WTC11 (cell line): ENCODE data around the gene GNA14. TPM values are rescaled to one million over a fixed set of nuclear protein-coding genes. Genes with fewer than 3 reads are reported as not detected.

ENCODE experiments used
- ATAC-seq: fragments of 200-7000 bp; cut with Tn5 transposase; 2 replicates; pipeline ENCODE4 v1.10.0; 2021; ENCODE audit warnings: mild to moderate bottlenecking, moderate library complexity
- CTCF ChIA-PET: fragments of 300-600 bp; sonication (Branson Sonifier 250); formaldehyde crosslinking; loops from one replicate; lab custom pipeline; 2021; ENCODE audit warnings: antibody characterized with exemption; lab: Charles Lee
- POLR2A ChIA-PET: fragments of 350-600 bp; sonication (Branson Sonifier 250); formaldehyde crosslinking; loops from one replicate; lab custom pipeline; 2021; ENCODE audit warnings: antibody characterized with exemption; lab: Charles Lee
- DNase-seq: peaks from one replicate; pipeline ENCODE4 v3.0.0; 2021; ENCODE audit warnings: low spot score
- H3K27ac Mint-ChIP-seq: 2 replicates; pipeline ENCODE4 v1.8.0; 2021; ENCODE audit warnings: mixed read lengths
- H3K27me3 Mint-ChIP-seq: 2 replicates; pipeline ENCODE4 v1.8.0; 2021; ENCODE audit warnings: low read depth, mild to moderate bottlenecking, moderate library complexity, mixed read lengths
- H3K36me3 Mint-ChIP-seq: 2 replicates; pipeline ENCODE4 v1.8.0; 2021; ENCODE audit warnings: mixed read lengths
- H3K4me1 Mint-ChIP-seq: 2 replicates; pipeline ENCODE4 v1.8.0; 2022; ENCODE audit warnings: mixed read lengths
- H3K4me3 Mint-ChIP-seq: 2 replicates; pipeline ENCODE4 v1.8.0; 2021; ENCODE audit warnings: mild to moderate bottlenecking, moderate library complexity, mixed read lengths
- H3K9me3 Mint-ChIP-seq: 2 replicates; pipeline ENCODE4 v1.8.0; 2021; ENCODE audit warnings: mixed read lengths
- EMX1 ChIP-seq: fragments of 250-450 bp; sonication (Bioruptor Pico); IDR thresholded peaks from 2 replicates; pipeline ENCODE4 v1.8.0; 2021; ENCODE audit warnings: mild to moderate bottlenecking
- FOXP1 ChIP-seq: sonication (generic); formaldehyde crosslinking; IDR thresholded peaks from 2 replicates; pipeline ENCODE4 v1.8.0; 2022; ENCODE audit warnings: missing genetic modification reagents, mild to moderate bottlenecking, moderate library complexity, borderline replicate concordance
- GTF2I ChIP-seq: fragments of 250-450 bp; sonication (Bioruptor Pico); conservative IDR thresholded peaks from 2 replicates; pipeline ENCODE4 v1.4.0; 2021; ENCODE audit warnings: mild to moderate bottlenecking
- JUN ChIP-seq: sonication (generic); formaldehyde crosslinking; IDR thresholded peaks from 2 replicates; pipeline ENCODE4 v1.8.0; 2023; ENCODE audit warnings: mild to moderate bottlenecking, missing genetic modification reagents
- KAT7 ChIP-seq: sonication (generic); formaldehyde crosslinking; IDR thresholded peaks from 2 replicates; pipeline ENCODE4 v1.8.1; 2023; ENCODE audit warnings: missing genetic modification reagents, mild to moderate bottlenecking, borderline replicate concordance
- NFATC4 ChIP-seq: fragments of 250-450 bp; sonication (Bioruptor Pico); IDR thresholded peaks from 2 replicates; pipeline ENCODE4 v1.9.0; 2021; ENCODE audit warnings: mild to moderate bottlenecking
- PRRX2 ChIP-seq: fragments of 250-450 bp; sonication (Bioruptor Pico); IDR thresholded peaks from 2 replicates; pipeline ENCODE4 v1.8.0; 2021; ENCODE audit warnings: mild to moderate bottlenecking
- RORB ChIP-seq: fragments of 250-450 bp; sonication (Bioruptor Pico); IDR thresholded peaks from 2 replicates; pipeline ENCODE4 v1.9.0; 2021; ENCODE audit warnings: mild to moderate bottlenecking
- SMAD3 ChIP-seq: sonication (generic); formaldehyde crosslinking; IDR thresholded peaks from 2 replicates; pipeline ENCODE4 v1.8.0; 2022; ENCODE audit warnings: missing genetic modification reagents, mild to moderate bottlenecking, borderline replicate concordance
- SMAD4 ChIP-seq: sonication (generic); formaldehyde crosslinking; IDR thresholded peaks from 2 replicates; pipeline ENCODE4 v1.8.0; 2022; ENCODE audit warnings: mild to moderate bottlenecking, missing genetic modification reagents
- SP1 ChIP-seq: sonication (generic); formaldehyde crosslinking; conservative IDR thresholded peaks from 2 replicates; pipeline ENCODE4 v1.8.1; 2022; ENCODE audit warnings: missing genetic modification reagents
- TCF7 ChIP-seq: sonication (generic); formaldehyde crosslinking; IDR thresholded peaks from 2 replicates; pipeline ENCODE4 v1.8.0; 2022; ENCODE audit warnings: mild to moderate bottlenecking, low read depth, missing genetic modification reagents, moderate library complexity
- TEAD1 ChIP-seq: sonication (generic); formaldehyde crosslinking; IDR thresholded peaks from 2 replicates; pipeline ENCODE4 v1.8.0; 2022; ENCODE audit warnings: mild to moderate bottlenecking, missing genetic modification reagents
- TEAD4 ChIP-seq: sonication (generic); formaldehyde crosslinking; IDR thresholded peaks from 2 replicates; pipeline ENCODE4 v1.8.0; 2022; ENCODE audit warnings: mild to moderate bottlenecking, missing genetic modification reagents
- TP53 ChIP-seq: sonication (generic); formaldehyde crosslinking; IDR thresholded peaks from 2 replicates; pipeline ENCODE4 v1.8.1; 2023; ENCODE audit warnings: mild to moderate bottlenecking, missing genetic modification reagents
- ZNF121 ChIP-seq: sonication (generic); formaldehyde crosslinking; IDR thresholded peaks from 2 replicates; pipeline ENCODE4 v1.8.0; 2023; ENCODE audit warnings: missing genetic modification reagents
- ZNF219 ChIP-seq: sonication (generic); formaldehyde crosslinking; IDR thresholded peaks from 2 replicates; pipeline ENCODE4 v1.8.0; 2023; ENCODE audit warnings: missing genetic modification reagents, mild to moderate bottlenecking, borderline replicate concordance
- ZNF396 ChIP-seq: fragments of 250-450 bp; sonication (Bioruptor Pico); IDR thresholded peaks from 2 replicates; pipeline ENCODE4 v1.8.0; 2021; ENCODE audit warnings: mild to moderate bottlenecking, moderate library complexity, borderline replicate concordance
- total RNA-seq: library from RNA; stranded (reverse); gene quantifications from 3 replicates; pipeline ENCODE4 v1.2.3, GENCODE V29; 2021
- TF ChIP-seq, protein P1 (sequence below): sonication (generic); formaldehyde crosslinking; IDR thresholded peaks from 2 replicates; pipeline ENCODE4 v1.8.0; 2022; ENCODE audit warnings: mild to moderate bottlenecking, missing genetic modification reagents
- TF ChIP-seq, protein P2 (sequence below): sonication (generic); formaldehyde crosslinking; IDR thresholded peaks from 2 replicates; pipeline ENCODE4 v1.8.0; 2022; ENCODE audit warnings: mild to moderate bottlenecking, missing genetic modification reagents
- TF ChIP-seq, protein P3 (sequence below): sonication (generic); formaldehyde crosslinking; IDR thresholded peaks from 2 replicates; pipeline ENCODE4 v1.8.1; 2022; ENCODE audit warnings: low read depth, missing genetic modification reagents, borderline replicate concordance
- TF ChIP-seq, protein P4 (sequence below): sonication (generic); formaldehyde crosslinking; IDR thresholded peaks from 2 replicates; pipeline ENCODE4 v1.8.1; 2023; ENCODE audit warnings: mild to moderate bottlenecking, moderate library complexity, missing genetic modification reagents
- TF ChIP-seq, protein P5 (sequence below): sonication (generic); formaldehyde crosslinking; IDR thresholded peaks from 2 replicates; pipeline ENCODE4 v1.8.0; 2023; ENCODE audit warnings: missing genetic modification reagents
- TF ChIP-seq, protein P6 (sequence below): sonication (generic); formaldehyde crosslinking; IDR thresholded peaks from 2 replicates; pipeline ENCODE4 v1.8.1; 2022; ENCODE audit warnings: mild to moderate bottlenecking, moderate library complexity, missing genetic modification reagents
- TF ChIP-seq, protein P7 (sequence below): sonication (generic); formaldehyde crosslinking; IDR thresholded peaks from 2 replicates; pipeline ENCODE4 v1.8.0; 2022; ENCODE audit warnings: missing genetic modification reagents

The GNA14 gene
- total RNA-seq, 1 experiment from 2014 or later, result 26.7 TPM

DNA sequence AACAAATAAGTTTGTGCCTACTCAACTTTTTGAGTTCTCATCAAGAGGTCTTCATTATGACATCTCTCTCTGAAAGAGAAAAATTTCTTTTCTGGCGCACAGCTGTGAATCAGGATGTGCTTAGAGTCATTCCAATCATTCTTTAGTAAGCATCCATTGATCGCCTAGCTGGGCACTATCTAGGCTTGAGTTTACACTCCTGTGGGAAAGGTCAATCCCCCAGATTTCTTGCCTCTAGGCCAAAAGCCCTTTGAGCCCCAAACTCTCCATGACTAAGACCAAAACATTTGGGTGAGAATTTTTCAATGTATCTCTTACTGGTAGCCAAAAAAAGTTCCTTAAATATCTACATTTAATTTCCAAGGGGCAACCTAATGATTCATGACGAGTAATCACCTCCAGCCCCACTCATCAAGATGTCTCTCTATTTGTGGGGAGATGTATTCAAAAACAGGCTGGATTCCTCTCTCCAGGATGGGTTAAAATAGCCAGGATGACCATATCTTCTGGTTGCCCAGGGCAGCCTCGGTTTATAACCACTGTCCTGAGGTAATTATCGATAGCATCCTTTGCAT is 101.7 kb downstream of the GNA14 start:
- DNase-seq (no peak), ATAC-seq (peak; percentile 14; the same call in 1 of the 2 replicates)
- H3K4me3 Mint-ChIP-seq, result no peak overlapping the region
- ChIA-PET POLR2A (no interaction called here), CTCF (no interaction called here)
- no peak for TF ChIP-seq ZNF396 (CRISPR knock-in tag)
- TF ChIP-seq, protein P1, sequence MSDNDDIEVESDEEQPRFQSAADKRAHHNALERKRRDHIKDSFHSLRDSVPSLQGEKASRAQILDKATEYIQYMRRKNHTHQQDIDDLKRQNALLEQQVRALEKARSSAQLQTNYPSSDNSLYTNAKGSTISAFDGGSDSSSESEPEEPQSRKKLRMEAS, result no peak
- TF ChIP-seq, protein P2, sequence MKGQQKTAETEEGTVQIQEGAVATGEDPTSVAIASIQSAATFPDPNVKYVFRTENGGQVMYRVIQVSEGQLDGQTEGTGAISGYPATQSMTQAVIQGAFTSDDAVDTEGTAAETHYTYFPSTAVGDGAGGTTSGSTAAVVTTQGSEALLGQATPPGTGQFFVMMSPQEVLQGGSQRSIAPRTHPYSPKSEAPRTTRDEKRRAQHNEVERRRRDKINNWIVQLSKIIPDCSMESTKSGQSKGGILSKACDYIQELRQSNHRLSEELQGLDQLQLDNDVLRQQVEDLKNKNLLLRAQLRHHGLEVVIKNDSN (CRISPR knock-in tag), result no peak
- no peak for TF ChIP-seq TEAD4 (CRISPR knock-in tag)
- no peak for TF ChIP-seq TEAD1 (CRISPR knock-in tag)
- TF ChIP-seq PRRX2, result no peak
- TF ChIP-seq, protein P3, sequence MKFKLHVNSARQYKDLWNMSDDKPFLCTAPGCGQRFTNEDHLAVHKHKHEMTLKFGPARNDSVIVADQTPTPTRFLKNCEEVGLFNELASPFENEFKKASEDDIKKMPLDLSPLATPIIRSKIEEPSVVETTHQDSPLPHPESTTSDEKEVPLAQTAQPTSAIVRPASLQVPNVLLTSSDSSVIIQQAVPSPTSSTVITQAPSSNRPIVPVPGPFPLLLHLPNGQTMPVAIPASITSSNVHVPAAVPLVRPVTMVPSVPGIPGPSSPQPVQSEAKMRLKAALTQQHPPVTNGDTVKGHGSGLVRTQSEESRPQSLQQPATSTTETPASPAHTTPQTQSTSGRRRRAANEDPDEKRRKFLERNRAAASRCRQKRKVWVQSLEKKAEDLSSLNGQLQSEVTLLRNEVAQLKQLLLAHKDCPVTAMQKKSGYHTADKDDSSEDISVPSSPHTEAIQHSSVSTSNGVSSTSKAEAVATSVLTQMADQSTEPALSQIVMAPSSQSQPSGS (CRISPR knock-in tag), result no peak
- TF ChIP-seq GTF2I (CRISPR knock-in tag), result no peak
- peaks cover 42% of the 10 kb centered on the region for H3K4me1 Mint-ChIP-seq
- H3K36me3 Mint-ChIP-seq, result peaks cover 25% of the 10 kb centered on the region
- no peak overlapping the region for H3K27ac Mint-ChIP-seq
- H3K27me3 Mint-ChIP-seq, result no peaks in the 10 kb centered on the region
- peaks cover 30% of the 10 kb centered on the region for H3K9me3 Mint-ChIP-seq

DNA sequence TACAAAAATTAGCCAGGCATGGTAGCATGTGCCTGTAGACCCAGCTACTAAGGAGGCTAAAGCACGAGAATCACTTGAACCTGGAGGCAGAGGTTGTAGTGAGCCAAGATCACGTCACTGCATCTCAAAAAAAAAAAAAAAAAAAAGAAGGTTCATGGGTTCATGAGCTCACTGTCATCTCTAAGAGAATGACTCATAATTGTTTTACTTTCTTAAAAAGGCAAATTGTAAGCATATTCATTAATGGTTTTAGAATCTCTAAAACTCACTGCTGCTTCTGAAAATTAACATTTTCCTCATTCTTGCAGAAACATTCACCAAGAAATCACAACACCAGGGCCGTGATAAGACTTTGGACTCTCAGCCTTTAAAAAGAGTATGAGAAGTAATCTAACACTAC is 103.6 kb downstream of the GNA14 start:
- Mint-ChIP-seq H3K36me3 (peaks cover 45% of the 10 kb centered on the region), H3K4me3 (no peak overlapping the region)
- no peak for ATAC-seq
- CTCF ChIA-PET, result interaction anchor here (0.6 to 0.7 kb wide), 2 partner anchors 10 to 99 kb away, joined by 3 read pairs; no protein-coding TSS in a partner anchor
- no peak for DNase-seq
- TF ChIP-seq RORB (CRISPR knock-in tag), result no peak
- no peak for TF ChIP-seq ZNF121 (CRISPR knock-in tag)
- no peak for TF ChIP-seq EMX1 (CRISPR knock-in tag)
- no peak for TF ChIP-seq ZNF219 (CRISPR knock-in tag)
- TF ChIP-seq, protein P4, sequence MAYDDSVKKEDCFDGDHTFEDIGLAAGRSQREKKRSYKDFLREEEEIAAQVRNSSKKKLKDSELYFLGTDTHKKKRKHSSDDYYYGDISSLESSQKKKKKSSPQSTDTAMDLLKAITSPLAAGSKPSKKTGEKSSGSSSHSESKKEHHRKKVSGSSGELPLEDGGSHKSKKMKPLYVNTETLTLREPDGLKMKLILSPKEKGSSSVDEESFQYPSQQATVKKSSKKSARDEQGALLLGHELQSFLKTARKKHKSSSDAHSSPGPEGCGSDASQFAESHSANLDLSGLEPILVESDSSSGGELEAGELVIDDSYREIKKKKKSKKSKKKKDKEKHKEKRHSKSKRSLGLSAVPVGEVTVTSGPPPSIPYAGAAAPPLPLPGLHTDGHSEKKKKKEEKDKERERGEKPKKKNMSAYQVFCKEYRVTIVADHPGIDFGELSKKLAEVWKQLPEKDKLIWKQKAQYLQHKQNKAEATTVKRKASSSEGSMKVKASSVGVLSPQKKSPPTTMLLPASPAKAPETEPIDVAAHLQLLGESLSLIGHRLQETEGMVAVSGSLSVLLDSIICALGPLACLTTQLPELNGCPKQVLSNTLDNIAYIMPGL (CRISPR knock-in tag), result no peak
- no peak for TF ChIP-seq JUN
- TF ChIP-seq NFATC4 (CRISPR knock-in tag), result no peak
- TF ChIP-seq, protein P5, sequence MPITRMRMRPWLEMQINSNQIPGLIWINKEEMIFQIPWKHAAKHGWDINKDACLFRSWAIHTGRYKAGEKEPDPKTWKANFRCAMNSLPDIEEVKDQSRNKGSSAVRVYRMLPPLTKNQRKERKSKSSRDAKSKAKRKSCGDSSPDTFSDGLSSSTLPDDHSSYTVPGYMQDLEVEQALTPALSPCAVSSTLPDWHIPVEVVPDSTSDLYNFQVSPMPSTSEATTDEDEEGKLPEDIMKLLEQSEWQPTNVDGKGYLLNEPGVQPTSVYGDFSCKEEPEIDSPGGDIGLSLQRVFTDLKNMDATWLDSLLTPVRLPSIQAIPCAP (CRISPR knock-in tag), result no peak
- TF ChIP-seq, protein P6, sequence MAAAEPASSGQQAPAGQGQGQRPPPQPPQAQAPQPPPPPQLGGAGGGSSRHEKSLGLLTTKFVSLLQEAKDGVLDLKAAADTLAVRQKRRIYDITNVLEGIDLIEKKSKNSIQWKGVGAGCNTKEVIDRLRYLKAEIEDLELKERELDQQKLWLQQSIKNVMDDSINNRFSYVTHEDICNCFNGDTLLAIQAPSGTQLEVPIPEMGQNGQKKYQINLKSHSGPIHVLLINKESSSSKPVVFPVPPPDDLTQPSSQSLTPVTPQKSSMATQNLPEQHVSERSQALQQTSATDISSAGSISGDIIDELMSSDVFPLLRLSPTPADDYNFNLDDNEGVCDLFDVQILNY (CRISPR knock-in tag), result no peak
- no peak for TF ChIP-seq SMAD4 (CRISPR knock-in tag)
- TF ChIP-seq TP53 (CRISPR knock-in tag), result no peak
- TF ChIP-seq SMAD3 (CRISPR knock-in tag), result no peak
- TF ChIP-seq KAT7, result no peak
- TF ChIP-seq SP1 (CRISPR knock-in tag), result no peak
- no peak for TF ChIP-seq TCF7 (CRISPR knock-in tag)
- TF ChIP-seq, protein P7, sequence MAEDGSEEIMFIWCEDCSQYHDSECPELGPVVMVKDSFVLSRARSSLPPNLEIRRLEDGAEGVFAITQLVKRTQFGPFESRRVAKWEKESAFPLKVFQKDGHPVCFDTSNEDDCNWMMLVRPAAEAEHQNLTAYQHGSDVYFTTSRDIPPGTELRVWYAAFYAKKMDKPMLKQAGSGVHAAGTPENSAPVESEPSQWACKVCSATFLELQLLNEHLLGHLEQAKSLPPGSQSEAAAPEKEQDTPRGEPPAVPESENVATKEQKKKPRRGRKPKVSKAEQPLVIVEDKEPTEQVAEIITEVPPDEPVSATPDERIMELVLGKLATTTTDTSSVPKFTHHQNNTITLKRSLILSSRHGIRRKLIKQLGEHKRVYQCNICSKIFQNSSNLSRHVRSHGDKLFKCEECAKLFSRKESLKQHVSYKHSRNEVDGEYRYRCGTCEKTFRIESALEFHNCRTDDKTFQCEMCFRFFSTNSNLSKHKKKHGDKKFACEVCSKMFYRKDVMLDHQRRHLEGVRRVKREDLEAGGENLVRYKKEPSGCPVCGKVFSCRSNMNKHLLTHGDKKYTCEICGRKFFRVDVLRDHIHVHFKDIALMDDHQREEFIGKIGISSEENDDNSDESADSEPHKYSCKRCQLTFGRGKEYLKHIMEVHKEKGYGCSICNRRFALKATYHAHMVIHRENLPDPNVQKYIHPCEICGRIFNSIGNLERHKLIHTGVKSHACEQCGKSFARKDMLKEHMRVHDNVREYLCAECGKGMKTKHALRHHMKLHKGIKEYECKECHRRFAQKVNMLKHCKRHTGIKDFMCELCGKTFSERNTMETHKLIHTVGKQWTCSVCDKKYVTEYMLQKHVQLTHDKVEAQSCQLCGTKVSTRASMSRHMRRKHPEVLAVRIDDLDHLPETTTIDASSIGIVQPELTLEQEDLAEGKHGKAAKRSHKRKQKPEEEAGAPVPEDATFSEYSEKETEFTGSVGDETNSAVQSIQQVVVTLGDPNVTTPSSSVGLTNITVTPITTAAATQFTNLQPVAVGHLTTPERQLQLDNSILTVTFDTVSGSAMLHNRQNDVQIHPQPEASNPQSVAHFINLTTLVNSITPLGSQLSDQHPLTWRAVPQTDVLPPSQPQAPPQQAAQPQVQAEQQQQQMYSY (CRISPR knock-in tag), result no peak
- no peak for TF ChIP-seq FOXP1
- TF ChIP-seq, all 79 proteins: peak for 0
- Mint-ChIP-seq H3K9me3 (peaks cover 49% of the 10 kb centered on the region), H3K27me3 (no peaks in the 10 kb centered on the region), H3K27ac (no peak overlapping the region), H3K4me1 (peaks cover 42% of the 10 kb centered on the region)
- POLR2A ChIA-PET, result no interaction called here
